HG03378 (cell line): ENCODE data around the gene CLIC1.

Experiments
- ATAC-seq: cut with Tn5 transposase; IDR thresholded peaks from one replicate; pipeline ENCODE4 v1.9.1; 2021; ENCODE audit warnings: mild to moderate bottlenecking, moderate library complexity; ENCODE audit not compliant: unreplicated experiment

The CLIC1 gene

DNA sequence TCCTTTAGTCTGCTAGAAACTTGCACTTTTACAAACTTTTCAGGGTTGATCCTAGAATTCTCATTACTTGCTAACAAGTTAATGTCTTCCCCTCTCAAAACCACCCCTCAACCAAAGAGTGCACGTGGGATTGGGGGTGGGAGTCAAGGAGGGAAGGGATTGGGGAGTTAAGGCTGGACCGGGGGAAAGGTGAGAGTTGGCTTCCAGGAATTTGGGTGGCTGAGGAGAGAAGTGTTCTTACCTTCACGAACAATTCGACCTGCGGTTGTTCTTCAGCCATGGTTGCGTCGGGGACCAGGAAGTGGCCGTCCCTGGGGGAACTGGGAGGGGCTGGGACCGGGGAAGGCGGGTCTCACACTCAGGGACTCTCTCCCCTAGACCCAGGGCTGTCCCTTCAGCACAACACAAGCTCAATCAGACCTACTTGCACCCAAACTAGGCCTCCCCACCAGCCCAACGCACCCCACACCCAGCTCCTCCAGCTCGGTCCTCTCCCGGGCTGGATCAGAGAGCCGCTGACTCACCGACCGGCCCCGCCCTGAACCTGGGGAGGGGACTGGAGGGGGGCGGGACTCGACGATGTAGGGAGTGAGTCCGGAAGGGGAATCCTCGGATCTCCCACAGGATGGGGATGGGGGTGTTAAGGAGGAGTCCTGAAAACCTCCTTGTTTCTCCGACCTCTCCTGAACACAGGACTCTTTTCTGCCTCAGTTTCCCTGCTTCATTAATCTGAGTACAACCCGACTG, at the start of gene CLIC1:
Gene CLIC1 (minus strand): TSS at position 510 of the 747 bp plus-strand sequence. CDS start 230 bp downstream, at position 280.
- ATAC-seq = no peak

DNA sequence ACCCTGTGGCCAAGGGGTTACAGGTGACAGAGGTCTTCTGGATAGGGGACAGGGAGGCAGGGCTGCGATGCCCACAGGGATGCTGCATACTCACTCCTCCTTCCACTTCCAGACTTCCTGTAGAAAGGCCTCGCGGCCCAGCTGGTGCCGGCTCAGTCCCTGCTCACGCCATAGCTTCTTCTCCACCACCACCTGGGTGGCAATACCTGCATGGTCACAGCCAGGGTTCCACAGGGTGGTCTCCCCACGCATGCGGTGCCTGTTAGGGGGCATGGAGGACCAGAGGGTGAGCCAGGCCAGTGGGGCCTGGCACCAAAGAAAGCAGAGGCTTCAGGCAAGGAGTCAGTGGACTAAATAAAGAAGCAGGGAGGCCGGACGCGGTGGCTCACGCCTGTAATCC, 49.1 kb upstream of the CLIC1 start:
- no peak for ATAC-seq

DNA sequence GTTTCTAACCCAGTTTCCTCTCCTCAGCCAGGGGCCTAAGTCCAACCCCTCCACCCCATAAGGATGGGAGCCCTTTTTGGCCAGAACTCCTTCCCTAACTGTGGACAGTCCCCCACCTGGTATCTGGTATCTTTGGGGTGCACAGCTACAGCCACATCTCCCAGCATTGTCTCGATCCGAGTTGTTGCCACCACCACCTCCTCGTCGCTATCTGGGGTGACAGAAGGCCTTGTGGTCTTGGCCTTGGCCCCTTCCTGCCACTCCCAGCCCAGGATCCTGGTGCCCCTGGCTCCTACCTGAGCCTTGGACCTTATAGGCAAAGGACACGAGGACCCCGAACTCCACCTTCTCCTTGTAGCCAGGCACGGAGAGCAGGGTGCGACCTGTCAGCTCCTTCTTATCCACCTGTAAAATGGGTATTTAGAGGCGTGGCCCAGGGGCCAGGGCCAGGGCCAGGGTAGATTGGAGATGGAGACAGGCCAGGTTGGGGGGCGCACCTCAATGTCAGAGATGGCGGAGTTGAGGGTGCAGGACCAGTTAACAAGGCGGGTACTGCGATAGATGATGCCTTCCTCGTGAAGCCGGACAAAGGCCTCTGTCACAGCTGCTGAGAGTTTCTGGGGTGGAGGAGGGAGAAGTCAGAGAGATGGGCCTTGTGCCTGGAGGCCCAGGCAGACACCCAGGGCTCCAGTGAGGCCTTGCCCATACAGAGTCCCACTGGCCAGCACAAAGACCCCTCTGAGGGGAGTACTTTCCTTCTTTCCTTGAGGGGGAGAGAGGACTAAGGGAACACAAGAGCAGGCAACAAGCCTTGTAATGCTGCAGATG, 48.0 kb upstream of the CLIC1 start:
- ATAC-seq = no peak

DNA sequence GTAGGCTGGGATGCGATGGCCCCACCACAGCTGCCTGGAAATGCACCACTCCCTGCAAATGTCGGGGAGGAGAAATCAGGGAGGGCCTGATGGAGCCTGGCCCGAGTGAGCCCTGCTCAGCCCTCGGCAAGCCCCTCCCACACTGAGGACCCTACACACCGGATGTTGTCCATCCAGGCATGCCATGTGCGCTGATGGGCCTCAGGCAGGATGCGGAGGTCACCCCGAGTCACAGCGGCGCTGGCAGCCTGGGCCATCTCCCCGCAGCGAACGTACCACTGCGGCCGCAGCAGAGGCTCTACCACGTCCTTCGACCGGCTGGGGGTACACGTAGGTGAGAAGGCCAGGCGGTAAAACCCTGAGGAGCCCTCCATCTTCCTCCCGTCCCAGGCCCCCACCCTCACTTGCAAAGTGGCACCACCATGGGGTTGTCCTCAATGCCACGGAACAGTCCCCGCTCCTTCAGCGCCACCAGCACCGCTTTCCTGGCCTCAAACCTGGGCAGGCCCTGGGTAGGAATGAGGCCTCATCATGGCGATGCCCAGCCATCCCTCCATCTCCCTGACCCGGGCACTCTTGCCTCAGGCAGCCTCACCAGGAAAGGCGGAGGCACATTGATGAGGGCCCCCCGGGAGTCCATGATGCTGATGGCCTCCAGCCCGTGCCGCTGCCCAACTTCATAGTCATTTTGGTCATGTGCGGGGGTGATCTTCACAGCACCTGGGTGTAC, 46.0 kb upstream of the CLIC1 start:
- ATAC-seq = no peak

DNA sequence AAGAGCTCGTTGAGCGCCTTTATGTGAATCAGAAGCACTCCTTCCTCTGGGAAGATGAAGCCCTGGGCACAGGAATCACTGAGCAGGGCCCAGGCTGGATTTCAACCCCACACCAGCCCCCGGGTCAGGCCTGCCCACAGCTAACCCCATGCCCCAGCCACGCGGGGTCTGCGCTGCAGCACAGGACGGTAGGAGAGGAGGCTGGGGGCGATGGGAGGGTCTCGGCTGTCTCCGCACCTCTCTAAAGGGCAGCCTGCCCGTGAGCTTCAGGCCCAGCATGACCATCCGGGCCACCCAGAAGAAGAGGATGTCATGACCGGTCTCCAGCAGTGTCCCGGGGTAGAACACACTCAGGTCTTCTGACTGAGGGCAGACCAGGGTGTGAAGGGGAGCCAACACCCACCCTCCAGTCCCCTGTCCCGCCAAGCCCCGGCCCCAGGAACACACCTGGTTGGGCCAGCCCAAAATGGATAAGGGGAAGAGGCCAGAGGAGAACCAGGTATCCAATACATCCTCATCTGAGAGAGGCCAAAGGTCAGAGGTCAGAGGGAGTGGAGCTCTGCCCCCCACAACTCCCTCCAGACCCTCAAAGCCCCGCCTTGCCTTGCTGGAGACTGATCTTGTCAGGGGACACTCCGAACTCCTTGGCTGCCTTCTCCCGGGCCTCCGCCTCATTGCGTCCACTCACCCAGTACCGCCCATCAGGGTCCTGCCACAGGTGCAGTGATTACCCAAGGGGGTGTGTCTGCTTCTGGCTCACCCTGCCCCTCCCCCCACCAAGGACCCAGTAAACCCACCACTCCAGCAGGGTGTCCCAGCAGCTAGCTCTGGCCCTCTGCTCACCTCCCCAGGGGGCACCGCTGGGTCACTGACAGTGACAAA, 45.2 kb upstream of the CLIC1 start:
- ATAC-seq = no peak

DNA sequence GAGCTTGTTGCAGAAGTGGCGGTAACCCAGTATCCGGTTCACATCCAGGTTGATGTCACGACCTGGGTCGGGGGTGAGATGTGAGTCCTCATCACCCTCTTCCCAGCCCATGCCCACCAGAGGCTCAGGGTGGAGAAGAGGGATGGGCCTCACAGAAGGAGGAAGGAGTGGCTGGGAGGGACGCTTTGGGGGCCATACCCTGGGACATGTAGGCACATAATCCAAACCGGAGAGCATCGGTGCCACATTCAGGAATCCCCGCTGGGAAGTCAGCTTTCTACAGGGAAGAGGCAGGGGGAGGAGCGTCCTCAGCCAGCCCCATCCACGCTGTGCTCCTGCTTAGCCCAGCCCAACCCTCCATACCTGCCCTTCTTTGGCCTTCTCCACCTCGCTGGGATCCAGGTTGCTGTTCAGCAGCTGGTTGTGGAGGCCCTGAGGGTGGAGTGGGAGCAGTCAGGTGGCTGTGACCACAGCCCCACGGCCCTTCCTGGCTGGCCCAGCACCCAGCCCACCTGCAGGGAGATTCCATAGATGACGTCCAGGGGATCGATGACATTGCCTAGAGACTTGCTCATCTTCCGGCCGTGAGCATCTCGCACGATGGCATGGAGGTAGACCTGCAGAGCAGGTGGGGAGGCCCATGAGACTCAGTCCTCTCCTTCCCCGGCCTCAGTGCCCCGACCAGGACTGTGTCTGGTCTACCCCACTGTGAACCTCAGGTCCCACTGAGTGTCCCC, 44.3 kb upstream of the CLIC1 start:
- ATAC-seq = no peak

DNA sequence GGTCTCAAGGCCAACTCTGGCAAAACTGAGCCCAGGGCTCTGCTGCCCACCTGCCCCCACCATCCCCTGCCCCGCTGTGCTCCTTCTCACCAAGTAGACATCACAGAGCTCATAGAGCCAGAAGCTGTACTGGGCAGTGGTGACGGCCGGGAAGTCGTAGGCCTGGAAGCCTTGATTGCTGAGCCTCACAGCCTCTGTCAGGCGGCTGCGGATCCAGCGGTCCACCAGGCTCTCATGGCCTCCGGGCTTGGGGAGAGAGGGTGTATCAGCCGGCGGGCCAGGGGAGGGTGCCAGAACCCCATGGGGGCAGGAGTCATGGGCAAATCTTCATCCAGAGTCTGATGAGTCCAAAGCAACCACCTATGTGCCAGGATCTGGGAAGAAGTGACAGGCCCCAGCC, 43.6 kb upstream of the CLIC1 start:
- ATAC-seq = no peak

DNA sequence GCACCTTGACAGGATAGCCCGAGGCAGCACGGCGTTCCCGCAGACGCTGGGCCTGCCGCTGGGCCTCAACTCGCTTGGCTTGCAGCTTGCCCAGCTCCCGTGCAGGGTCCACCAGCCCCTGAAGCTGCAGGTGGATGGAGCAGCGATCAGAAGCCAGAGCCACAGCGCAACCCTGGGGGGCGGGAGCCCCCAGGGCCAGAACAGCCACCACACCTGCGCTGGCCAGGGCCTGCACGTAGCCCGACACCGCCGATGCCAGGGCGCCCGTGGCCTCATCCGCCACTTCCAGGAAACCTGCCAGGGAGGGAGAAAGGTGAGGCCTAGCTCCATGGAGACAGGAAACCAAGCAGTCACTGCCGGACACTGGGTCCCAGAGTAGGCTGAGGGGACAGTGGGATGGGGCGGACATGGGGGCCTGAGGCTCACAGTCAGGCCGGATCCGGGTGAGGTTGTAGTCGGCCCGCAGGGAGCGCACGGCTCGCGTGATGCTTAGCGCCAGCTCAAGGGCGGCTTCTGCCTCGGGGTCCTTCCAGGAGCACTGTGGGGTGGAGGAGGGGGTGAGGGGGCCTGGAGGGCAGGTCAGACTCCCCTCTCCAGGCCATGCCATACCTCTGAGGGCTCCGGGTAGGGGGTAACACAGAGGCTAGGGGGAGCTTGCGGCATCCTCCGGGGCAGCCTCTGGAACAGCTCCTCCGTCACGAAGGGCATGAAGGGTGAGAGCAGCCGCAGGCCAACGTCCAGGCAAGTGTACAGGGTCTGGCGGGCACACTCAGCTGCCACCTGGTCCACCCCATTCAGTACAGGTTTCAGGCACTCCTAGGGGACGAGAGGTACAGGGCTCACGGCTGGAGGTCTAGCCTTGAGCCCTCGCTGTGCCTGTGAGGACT, 42.9 kb upstream of the CLIC1 start:
- ATAC-seq = no peak

DNA sequence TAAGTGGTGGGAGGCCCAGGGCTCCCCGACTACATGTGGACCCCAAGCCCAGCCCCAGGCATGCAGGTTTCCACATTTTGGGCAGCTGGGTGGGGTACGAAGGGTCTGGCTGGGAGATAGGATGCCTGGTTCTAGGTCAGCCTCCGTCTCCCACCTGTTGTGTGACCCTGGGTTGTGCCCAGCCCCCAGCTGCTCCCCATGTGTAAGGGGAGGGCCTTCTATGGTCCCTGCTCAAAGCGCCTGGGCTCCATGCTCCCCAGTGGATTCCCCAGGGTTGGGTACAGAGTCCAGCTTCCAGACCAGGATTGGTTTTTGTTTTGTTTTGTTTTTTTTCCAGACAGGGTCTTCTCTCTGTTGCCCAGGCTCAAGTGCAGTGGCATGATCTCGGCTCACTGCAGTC, 41.9 kb upstream of the CLIC1 start:
- ATAC-seq = no peak

DNA sequence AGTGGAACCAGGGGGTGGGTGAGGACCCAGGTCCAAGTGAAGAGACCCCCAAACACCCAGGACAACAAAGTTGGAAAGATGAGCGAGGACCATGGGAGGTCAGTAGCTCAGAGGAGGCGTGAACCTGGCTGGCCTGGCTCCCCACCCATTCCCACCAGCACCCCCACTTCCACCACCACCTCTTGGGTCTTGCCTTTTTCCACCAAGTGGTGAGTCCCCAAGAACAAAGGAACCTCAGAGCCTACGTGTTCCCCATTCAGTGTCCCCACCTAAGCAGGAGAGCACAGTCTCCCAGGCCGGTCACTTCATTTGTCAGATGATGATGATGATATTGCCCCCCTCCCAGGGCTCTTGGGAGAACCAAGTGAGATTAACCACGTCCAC, 41.3 kb upstream of the CLIC1 start:
- no peak for ATAC-seq

DNA sequence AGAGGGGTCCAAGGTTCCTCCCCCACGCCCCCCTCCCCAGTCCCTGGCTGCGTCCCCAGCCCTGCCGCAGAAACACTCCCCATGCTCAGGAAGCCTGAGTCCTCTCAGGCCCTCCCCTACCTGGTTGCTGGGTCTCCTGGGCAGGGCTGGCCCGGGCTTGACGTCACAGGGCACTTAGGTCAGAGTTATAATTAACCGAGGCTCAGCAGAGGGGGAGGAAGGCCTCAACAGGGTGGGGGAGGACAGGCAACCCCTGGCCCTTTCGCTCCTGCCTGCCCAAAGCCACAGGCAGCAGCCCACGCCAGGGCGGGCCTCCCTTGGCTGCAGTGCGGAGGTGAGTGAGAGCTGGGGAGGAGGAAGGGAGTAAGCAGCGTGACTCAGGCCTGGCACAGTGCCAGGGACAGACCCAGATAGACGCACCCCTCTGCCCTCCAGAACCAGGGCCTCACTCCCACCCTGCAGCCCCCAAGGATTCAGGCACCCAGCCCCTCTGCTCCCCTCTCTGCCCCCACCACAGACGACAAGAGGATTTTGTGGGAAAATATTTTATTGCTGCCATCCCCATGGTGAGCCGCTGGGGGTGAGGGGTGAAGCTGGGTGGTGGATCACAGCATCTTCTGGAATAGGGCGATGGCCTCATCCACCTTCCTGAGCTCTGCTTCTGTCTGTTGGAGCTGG, 40.8 kb upstream of the CLIC1 start, which contains the start of gene VWA7:
Gene VWA7 (minus strand): TSS at position 340 of the 678 bp plus-strand sequence. CDS start 549 bp downstream, outside the sequence.
- ATAC-seq = peak; percentile 66

DNA sequence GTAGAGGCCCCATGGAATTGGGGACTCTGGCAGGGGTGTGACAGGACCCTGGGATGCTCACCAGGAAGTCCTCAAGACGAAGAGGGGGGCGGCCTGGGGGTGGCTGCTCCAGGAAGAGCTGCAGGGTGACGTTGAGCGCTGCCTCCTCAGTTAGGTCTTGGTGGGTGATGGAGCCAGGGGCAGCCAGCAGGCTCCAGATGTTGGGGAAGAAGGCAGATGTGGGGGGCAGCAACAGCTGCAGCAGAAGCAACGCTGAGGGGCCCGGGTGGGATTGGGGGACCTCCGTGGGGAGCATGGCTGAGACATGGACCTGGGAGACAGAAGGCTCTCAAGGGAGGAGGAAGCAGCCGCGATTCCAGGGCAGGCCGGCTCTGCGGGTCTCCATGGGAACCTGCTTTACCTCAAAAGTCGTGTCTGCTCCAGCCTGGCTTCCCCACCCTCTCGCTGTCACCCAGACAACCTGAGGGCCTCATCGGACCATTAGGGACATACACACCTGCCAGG, 40.2 kb upstream of the CLIC1 start:
- no peak for ATAC-seq

DNA sequence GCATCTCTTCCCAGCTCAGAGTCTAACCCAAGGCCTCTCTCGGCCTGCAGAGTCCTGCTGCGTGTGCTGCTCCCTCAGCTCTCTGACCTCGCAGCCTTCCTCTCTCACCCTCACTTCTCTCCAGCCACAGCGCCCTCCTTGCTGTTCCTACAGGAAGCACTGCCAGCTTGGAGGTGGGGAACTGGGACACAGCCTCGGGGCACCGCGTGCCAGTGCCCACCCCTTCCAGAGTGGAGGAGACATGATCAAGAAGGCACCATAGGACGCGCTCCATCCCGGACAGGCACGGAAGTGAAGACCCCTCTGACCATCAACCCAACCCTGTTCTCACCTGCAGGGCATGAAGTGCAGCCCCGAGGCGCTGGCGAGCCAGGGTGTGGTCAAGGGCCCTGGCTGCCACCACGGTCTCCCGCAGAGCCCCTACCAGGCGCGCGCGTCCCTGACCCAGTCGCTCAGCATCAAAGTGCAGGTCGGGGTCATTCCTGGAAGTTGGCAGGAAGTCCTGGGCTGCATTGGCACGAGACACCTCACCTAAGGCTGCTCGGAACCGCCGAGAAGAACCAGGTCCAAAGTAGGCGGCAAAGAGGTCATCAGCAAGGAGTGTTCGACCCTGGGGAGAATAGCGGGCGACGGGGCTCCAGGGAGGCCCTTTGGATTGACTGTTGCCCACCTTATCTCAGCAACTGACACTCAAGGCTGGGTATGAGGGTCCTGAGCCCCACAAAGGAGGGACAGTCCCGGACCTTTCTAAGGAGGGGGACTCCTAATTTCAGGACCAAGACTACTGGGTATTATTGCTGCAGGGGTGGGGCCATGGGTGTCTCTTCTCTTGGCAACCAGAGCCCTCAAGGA, 39.5 kb upstream of the CLIC1 start:
- no peak for ATAC-seq

DNA sequence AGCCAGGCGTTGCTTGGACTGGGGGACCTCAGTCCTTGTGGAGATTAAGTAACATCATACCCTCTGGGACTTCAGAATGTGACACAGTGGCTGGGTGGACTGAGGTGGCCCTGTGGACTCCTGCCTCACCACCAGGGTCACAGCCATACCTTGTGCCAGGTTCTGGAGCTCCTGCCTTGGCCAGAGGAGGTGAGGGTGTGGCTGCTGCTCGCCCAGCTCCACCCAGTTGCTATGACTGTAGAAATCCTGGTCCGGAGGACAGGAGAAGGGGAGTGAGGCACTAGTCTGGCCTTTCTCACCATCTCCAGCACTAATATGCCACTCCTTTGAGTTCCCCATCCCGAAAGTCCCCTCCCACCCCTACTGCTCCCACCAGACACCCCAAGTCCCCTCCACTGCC, 38.9 kb upstream of the CLIC1 start:
- no peak for ATAC-seq

DNA sequence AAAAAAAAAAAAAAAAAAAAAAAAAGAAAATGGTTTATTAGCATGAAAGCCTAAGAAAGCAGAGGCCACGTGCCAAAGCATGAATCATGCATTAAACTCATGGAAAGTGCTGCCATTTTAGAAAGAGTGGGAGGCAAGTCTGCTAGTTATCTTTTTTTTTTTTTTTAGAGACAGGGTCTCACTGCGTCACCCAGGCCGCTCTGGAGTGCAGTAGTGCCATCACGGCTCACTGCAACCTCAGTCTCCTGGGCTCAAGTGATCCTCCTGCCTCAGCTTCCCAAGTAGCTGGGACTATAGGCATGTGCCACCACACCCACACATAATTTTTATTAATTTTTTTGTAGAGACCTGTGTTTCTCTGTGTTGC, 35.6 kb upstream of the CLIC1 start:
- ATAC-seq = no peak

DNA sequence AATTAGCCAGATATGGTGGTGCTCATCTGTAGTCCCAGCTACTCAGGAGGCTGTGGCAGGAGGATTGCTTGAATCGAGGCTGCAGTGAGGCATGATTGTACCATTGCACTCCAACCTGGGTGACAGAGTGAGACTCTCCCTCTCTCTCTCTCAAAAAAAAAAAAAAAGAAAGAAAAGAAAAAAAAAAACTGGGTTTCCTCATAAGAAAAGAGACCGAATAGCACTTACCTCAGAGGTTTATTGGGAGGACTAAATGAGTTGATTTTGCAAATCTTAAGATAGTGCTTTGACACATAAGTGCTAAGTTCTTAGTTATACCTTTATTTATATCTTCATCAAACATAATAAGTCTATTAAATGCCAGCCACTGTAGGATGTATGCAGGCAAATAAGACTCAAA, 34.5 kb upstream of the CLIC1 start:
- no peak for ATAC-seq

DNA sequence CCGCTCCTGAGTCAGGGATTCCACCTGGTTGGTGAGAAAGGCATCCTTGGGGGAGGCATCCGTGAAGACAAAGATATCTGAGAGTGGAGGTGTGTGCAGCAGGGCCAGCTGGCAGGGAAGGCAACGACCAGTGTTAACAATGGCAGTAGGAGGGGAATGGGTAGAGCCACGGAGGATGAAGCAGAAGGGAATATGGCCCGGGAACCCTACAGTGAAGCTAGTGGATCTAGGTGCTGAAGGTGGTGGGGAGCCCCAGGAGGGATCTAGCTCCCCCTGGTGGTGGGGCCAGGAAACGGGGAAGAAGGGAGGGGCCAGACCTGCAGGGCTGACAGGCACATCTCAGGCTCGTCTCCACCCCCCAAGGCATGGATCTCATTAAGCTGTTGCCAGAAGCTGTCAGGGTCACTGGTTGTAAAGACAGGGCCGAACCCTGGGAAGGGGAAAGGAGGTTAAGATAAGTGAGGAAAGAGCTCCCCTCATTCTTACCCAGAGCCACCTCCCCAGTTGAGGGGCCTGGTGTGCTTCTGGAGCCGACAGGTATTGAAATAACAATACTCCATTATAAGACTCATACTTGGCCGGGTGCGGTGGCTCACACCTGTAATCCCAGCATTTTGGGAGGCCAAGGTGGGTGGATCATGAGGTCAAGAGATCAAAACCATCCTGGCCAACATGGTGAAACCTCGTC, 33.5 kb upstream of the CLIC1 start:
- ATAC-seq = no peak
